HG03565 (cell line): Measurements from ENCODE around the gene UFL1.

ENCODE experiments used
- ATAC-seq: cut with Tn5 transposase; IDR thresholded peaks from one replicate; pipeline ENCODE4 v1.9.1; 2021; ENCODE audit warnings: mild to moderate bottlenecking, moderate library complexity; ENCODE audit not compliant: unreplicated experiment

UFL1 gene

DNA sequence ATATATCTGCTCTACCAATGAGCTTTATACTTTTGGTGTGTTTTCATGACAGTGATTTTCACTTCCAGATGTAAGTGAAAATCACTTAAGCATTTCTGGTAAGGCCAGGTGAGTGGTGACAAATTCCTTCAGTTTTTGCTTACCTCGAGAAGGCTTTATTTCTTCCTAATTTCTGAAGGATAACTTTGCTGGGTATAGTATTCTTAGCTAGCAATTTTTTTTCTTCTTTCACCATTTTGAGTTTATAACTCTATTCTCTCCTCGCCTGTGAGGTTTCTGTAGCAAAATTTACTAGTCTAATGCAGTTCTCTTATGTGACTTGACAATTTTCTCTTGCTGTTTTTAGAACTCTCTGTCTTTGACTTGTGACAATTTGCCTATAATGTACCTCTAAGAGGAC, 48.4 kb downstream of the UFL1 start:
- ATAC-seq: no peak

DNA sequence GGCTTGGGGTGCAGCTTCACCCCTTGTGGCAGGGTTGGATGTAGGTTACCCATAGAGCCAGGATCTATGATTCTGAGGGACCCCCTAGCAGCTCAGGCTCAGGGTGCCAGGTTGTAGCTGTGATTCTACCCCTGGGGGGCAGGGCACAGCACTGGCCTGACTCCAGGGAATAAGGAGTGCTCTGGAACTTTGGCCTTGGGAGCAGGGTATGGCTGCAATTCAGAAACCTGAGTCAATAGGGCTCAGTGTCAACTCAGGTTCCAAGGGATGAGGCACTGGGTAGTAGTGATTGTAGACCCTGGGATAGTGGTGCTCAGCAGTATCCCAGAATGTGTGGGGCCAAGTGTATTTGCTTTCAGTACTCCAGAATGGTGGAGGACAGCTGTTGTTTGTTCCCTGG, 49.9 kb downstream of the UFL1 start:
- no peak for ATAC-seq

DNA sequence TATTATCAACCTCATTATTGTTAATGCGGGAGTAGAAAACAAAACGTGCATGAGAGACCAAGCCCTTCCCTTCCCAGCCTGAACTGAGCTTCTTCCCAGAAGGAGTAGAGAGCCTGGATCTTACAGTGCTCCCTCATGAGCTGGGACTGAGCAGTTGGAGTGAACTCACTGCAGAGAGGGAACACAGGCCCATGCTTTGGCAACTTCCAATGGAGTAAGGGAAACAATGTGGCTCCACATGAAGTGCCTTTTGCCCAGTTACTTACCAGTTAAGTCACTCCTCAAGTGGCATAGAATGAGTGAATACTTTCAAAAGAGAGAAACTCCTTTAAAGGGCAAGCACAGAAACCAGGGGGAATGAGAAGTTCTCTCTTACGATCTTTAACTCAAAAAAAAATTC, 53.8 kb downstream of the UFL1 start:
- ATAC-seq: no peak

DNA sequence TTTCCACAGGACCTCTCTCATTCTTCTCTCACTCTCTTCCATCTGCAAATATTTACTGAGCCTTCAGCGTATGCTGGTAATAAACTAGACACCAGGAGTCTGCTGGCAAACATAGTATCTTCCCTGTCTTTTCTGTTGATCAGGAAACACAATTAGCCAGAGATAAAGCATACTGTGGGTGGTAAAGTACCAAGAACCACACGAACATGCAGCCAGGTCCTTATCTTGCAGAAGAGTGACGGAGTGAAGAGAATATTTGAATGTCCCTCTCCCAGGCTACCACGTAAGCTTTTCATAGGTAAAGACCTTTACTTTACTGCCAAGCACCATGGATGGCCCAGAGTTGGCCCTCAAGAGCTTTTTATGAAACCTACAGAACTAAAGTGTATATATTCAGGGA, 54.6 kb downstream of the UFL1 start:
- no peak for ATAC-seq

- ATAC-seq: no peak
These were observed 60.4 kb downstream of the UFL1 start for GRCh38 chr6:96582021-96582420.

DNA sequence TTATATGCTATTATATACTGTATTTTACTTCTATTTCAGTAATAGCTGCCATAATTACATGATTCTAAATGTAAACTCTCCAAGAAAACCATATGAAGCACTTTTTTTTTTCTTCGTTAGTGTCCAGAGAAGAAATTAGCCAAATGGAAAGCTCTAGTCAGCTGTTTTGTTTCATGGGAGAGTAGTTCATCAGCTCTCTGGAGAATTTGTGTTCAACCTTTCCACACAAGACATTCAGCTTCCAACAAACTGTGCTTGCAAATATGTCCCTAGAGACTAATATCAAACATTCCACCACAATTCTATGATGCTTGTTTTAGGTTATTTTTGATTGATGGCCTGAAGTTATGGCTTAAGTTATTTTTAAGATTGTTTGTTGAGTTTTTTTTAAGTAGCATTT, 60.8 kb downstream of the UFL1 start:
- no peak for ATAC-seq

DNA sequence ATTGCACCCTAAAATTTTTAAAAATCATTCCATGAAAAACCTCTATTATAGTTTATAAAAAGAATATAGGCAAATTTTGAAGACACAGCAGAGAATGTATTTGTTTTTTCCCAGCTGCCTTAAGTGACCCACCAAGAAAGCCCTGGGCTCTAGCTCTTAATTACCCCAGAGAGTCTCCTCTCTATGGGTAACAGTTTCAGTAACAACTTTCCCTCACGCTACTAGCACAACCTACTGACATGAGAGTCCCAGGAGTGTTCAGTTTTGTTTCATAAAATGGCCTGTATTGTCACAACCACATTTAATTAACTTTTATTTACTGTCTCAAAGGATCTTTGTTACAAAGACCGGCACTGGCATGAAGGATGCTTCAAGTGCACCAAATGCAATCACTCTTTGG, 82.8 kb downstream of the UFL1 start:
- no peak for ATAC-seq
